ENCODE data around the gene VAMP5. TPM values are rescaled to one million over a fixed set of nuclear protein-coding genes. Genes with fewer than 3 reads are reported as not detected.
"Not testable (repeated sequence)": the region's sequence is repeated elsewhere in the genome, so short reads cannot be mapped to it uniquely, and the experiment has no call there.

Gene VAMP5
- total RNA-seq, 1 donor from 2014 or later, result not detected

GRCh38 chr2:85589982-85590791, 6.0 kb downstream of the VAMP5 start:
- H3K9ac ChIP-seq, result no peak overlapping the region
- H3F3A ChIP-seq (ENCODE audit: low read depth), result no peaks in the 10 kb centered on the region
- no peak overlapping the region for H3K27ac ChIP-seq
- no peak overlapping the region for H3K4me2 ChIP-seq
- H3K4me3 Mint-ChIP-seq, result peak overlapping the region; percentile 33
- no peak for DNase-seq (ENCODE audit: low spot score)
- no peaks in the 10 kb centered on the region for H3K27me3 Mint-ChIP-seq (ENCODE audit: insufficient read depth, low read depth)
- H3K36me3 ChIP-seq, result no peaks in the 10 kb centered on the region
- H3K27me3 ChIP-seq, result peaks cover 53% of the 10 kb centered on the region
- H3K4me1 Mint-ChIP-seq, result peaks cover 42% of the 10 kb centered on the region
- peaks cover 4% of the 10 kb centered on the region for H3K79me2 ChIP-seq (ENCODE audit: low read depth)
- no peaks in the 10 kb centered on the region for H3K9me3 ChIP-seq (ENCODE audit: low read depth)
- no peak for TF ChIP-seq CTCF (IDR thresholded peaks at IDR 0.05)
- no peak for TF ChIP-seq EZH2 (IDR thresholded peaks at IDR 0.05)
- TF ChIP-seq EZH2phosphoT487 (IDR thresholded peaks at IDR 0.05), result no peak
- no peaks in the 10 kb centered on the region for H4K20me1 ChIP-seq (ENCODE audit: low read depth)
- no peaks in the 10 kb centered on the region for H3K36me3 Mint-ChIP-seq
- no peaks in the 10 kb centered on the region for H3K4me1 ChIP-seq
- no peaks in the 10 kb centered on the region for H3K9me3 Mint-ChIP-seq
- H3K27ac Mint-ChIP-seq, result no peak overlapping the region
- no peak overlapping the region for H3K4me3 ChIP-seq
- no peak overlapping the region for H2AFZ ChIP-seq (replicated peaks)

- Histone ChIP-seq H3K4me2 (no peak overlapping the region), H3F3A (ENCODE audit: low read depth) (no peaks in the 10 kb centered on the region), H3K9ac (no peak overlapping the region), H2AFZ (replicated peaks) (no peak overlapping the region), H3K27ac (no peak overlapping the region), H3K4me3 (no peak overlapping the region), H3K27me3 (peaks cover 46% of the 10 kb centered on the region), H3K4me1 (no peaks in the 10 kb centered on the region), H4K20me1 (ENCODE audit: low read depth) (no peaks in the 10 kb centered on the region), H3K36me3 (no peaks in the 10 kb centered on the region), H3K9me3 (ENCODE audit: low read depth) (no peaks in the 10 kb centered on the region), H3K79me2 (ENCODE audit: low read depth) (peaks cover 8% of the 10 kb centered on the region)
- Mint-ChIP-seq H3K4me1 (peaks cover 42% of the 10 kb centered on the region), H3K27ac (no peak overlapping the region), H3K27me3 (ENCODE audit: insufficient read depth, low read depth) (no peaks in the 10 kb centered on the region), H3K9me3 (no peaks in the 10 kb centered on the region), H3K36me3 (no peaks in the 10 kb centered on the region), H3K4me3 (no peak overlapping the region)
- TF ChIP-seq EZH2phosphoT487 (IDR thresholded peaks at IDR 0.05) (no peak), CTCF (IDR thresholded peaks at IDR 0.05) (no peak), EZH2 (IDR thresholded peaks at IDR 0.05) (no peak)
- no peak for DNase-seq (ENCODE audit: low spot score)
Measured at GRCh38 chr2:85590950-85591349, 6.7 kb downstream of the VAMP5 start.

GRCh38 chr2:85591563-85591962, 7.3 kb downstream of the VAMP5 start:
- peaks cover 40% of the 10 kb centered on the region for H3K27me3 ChIP-seq
- peaks cover 4% of the 10 kb centered on the region for H3K4me1 ChIP-seq
- no peaks in the 10 kb centered on the region for H3K9me3 ChIP-seq (ENCODE audit: low read depth)
- Mint-ChIP-seq H3K36me3 (no peaks in the 10 kb centered on the region), H3K4me1 (peaks cover 47% of the 10 kb centered on the region), H3K9me3 (no peaks in the 10 kb centered on the region), H3K27ac (peak overlapping the region; percentile 81), H3K27me3 (ENCODE audit: insufficient read depth, low read depth) (no peaks in the 10 kb centered on the region), H3K4me3 (peak overlapping the region; percentile 25)
- no peak overlapping the region for H3K27ac ChIP-seq
- no peak for TF ChIP-seq EZH2 (IDR thresholded peaks at IDR 0.05)
- TF ChIP-seq EZH2phosphoT487 (IDR thresholded peaks at IDR 0.05), result no peak
- no peak for TF ChIP-seq CTCF (IDR thresholded peaks at IDR 0.05)
- DNase-seq (ENCODE audit: low spot score), result no peak
- H3K4me3 ChIP-seq, result no peak overlapping the region
- H3K36me3 ChIP-seq, result no peaks in the 10 kb centered on the region
- H3K4me2 ChIP-seq, result no peak overlapping the region
- H3F3A ChIP-seq (ENCODE audit: low read depth), result no peaks in the 10 kb centered on the region
- H3K9ac ChIP-seq, result no peak overlapping the region
- H2AFZ ChIP-seq (replicated peaks), result no peak overlapping the region
- peaks cover 14% of the 10 kb centered on the region for H3K79me2 ChIP-seq (ENCODE audit: low read depth)
- H4K20me1 ChIP-seq (ENCODE audit: low read depth), result peaks cover 5% of the 10 kb centered on the region

- not testable (repeated sequence) for DNase-seq (ENCODE audit: low spot score); H3K36me3 Mint-ChIP-seq; H3K36me3 ChIP-seq; H2AFZ ChIP-seq (replicated peaks); H3K4me2 ChIP-seq; H3K9me3 ChIP-seq (ENCODE audit: low read depth); H3K27me3 Mint-ChIP-seq (ENCODE audit: insufficient read depth, low read depth); H3K27ac ChIP-seq; H3K27ac Mint-ChIP-seq; H3K9ac ChIP-seq; H3F3A ChIP-seq (ENCODE audit: low read depth); H3K9me3 Mint-ChIP-seq; H3K4me1 ChIP-seq; H3K4me3 ChIP-seq; H4K20me1 ChIP-seq (ENCODE audit: low read depth)
- peaks cover 53% of the 10 kb centered on the region for H3K4me1 Mint-ChIP-seq
- peak overlapping the region; percentile 46 for H3K4me3 Mint-ChIP-seq
- H3K27me3 ChIP-seq, result peaks cover 32% of the 10 kb centered on the region
- peaks cover 21% of the 10 kb centered on the region for H3K79me2 ChIP-seq (ENCODE audit: low read depth)
Measured at GRCh38 chr2:85592299-85592698, 8.1 kb downstream of the VAMP5 start.
